Uterus (tissue), 4 donors: Measurements from ENCODE around the gene TMCO4. TPM values are rescaled to one million over a fixed set of nuclear protein-coding genes. Genes with fewer than 3 reads are reported as not detected.

Experiments used
- DNase-seq, 2 donors: peaks; one replicate each; pipeline ENCODE4 v3.0.0-alpha.2; 2019 to 2020
- H3K27ac ChIP-seq, 2 donors: fragments of 200-600 bp; sonication (generic); 1 replicate in 1 of 2; 2 replicates in 1 of 2; pipeline ENCODE4 v1.5.1; 2016 to 2018
- H3K27me3 ChIP-seq, 2 donors: fragments of 200-600 bp; sonication (generic); one replicate each; pipeline ENCODE4 v1.5.1; 2018 to 2019; ENCODE audit warnings: control low read depth in 1 of 2
- H3K36me3 ChIP-seq, 2 donors: fragments of 200-600 bp; sonication (generic); one replicate each; pipeline ENCODE4 v1.5.1; 2019; ENCODE audit warnings: control low read depth in 1 of 2
- H3K4me1 ChIP-seq, 2 donors: fragments of 200-600 bp; sonication (generic); one replicate each; pipeline ENCODE4 v1.5.1; 2018 to 2019; ENCODE audit warnings: control low read depth in 1 of 2
- H3K4me3 ChIP-seq, 2 donors: fragments of 200-600 bp; sonication (generic); 1 replicate in 1 of 2; 2 replicates in 1 of 2; pipeline ENCODE4 v1.5.1; 2018 to 2019; ENCODE audit warnings: mild to moderate bottlenecking in 1 of 2
- H3K9me3 ChIP-seq, 2 donors: fragments of 200-600 bp; sonication (generic); one replicate each; pipeline ENCODE4 v1.5.1; 2019; ENCODE audit warnings: control low read depth in 1 of 2
- POLR2A ChIP-seq, 2 donors: fragments of 450-650 bp; IDR thresholded peaks; one replicate each; pipeline ENCODE4 v1.6.1; 2016; ENCODE audit warnings: antibody characterized with exemption in 2 of 2, mild to moderate bottlenecking in 1 of 2, moderate library complexity in 1 of 2
- intact Hi-C: fragments of 100-400 bp; cut with DNase I; formaldehyde crosslinking; loops from one replicate; pipeline ENCODE4 v1.15.1; 2023; ENCODE audit warnings: low total_unique reads
- total RNA-seq, 4 donors: library from RNA; depleted of rRNA in 3 of 4; stranded (reverse); fragments of >200 nt in 3 of 4; gene quantifications; one replicate each; pipeline versions ENCODE4 v1.1.0 to v1.2.4, GENCODE V29; 2014 to 2023
- TF ChIP-seq, protein P1 (sequence below), 4 experiments: fragments of 200-600 bp in 2 of 4; fragments of 450-650 bp in 2 of 4; sonication (generic) in 2 of 4; IDR thresholded peaks; one replicate each; pipeline ENCODE4 v1.5.1; 2016 to 2019; ENCODE audit warnings: antibody characterized with exemption in 4 of 4, mild to moderate bottlenecking in 2 of 4, moderate library complexity in 1 of 4
- donor health status: DM: yes; HTN: yes; CAD: no.

The TMCO4 gene
- total RNA-seq, 4 donors from 2014 or later, result 11.8 to 41.2 (median 21.8) TPM

DNA sequence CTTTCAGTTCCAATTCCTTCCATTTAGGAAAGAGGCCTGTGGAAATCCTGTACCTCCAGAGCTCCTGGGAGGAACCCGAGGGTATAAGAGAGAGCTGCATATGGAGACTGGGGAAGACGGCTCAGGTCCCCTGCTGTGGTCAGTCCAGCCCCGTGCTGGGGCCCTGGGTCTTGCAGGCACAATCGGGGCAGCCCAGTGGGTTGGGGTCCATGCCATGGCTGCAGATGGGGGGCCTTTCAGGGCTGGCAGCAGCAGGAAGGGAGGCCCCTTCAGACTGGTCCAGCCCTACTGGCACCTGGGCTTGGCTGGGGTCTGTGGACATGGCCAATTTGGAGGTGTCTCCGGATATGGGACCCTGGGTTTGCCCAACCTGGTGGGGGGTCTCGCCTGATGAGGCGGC, 116.8 kb downstream of the TMCO4 start:
- Histone ChIP-seq H3K4me3 (no peak overlapping the region), H3K27ac (no peak overlapping the region), H3K9me3 (no peaks in the 10 kb centered on the region), H3K4me1 (no peaks in the 10 kb centered on the region), H3K27me3 (no peaks in the 10 kb centered on the region), H3K36me3 (no peaks in the 10 kb centered on the region)
- no peak for TF ChIP-seq POLR2A (IDR thresholded peaks at IDR 0.05)
- TF ChIP-seq, protein P1, sequence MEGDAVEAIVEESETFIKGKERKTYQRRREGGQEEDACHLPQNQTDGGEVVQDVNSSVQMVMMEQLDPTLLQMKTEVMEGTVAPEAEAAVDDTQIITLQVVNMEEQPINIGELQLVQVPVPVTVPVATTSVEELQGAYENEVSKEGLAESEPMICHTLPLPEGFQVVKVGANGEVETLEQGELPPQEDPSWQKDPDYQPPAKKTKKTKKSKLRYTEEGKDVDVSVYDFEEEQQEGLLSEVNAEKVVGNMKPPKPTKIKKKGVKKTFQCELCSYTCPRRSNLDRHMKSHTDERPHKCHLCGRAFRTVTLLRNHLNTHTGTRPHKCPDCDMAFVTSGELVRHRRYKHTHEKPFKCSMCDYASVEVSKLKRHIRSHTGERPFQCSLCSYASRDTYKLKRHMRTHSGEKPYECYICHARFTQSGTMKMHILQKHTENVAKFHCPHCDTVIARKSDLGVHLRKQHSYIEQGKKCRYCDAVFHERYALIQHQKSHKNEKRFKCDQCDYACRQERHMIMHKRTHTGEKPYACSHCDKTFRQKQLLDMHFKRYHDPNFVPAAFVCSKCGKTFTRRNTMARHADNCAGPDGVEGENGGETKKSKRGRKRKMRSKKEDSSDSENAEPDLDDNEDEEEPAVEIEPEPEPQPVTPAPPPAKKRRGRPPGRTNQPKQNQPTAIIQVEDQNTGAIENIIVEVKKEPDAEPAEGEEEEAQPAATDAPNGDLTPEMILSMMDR (IDR thresholded peaks at IDR 0.05), result no peak
- intact Hi-C loops, result no loop called here
- DNase-seq, result no peak

DNA sequence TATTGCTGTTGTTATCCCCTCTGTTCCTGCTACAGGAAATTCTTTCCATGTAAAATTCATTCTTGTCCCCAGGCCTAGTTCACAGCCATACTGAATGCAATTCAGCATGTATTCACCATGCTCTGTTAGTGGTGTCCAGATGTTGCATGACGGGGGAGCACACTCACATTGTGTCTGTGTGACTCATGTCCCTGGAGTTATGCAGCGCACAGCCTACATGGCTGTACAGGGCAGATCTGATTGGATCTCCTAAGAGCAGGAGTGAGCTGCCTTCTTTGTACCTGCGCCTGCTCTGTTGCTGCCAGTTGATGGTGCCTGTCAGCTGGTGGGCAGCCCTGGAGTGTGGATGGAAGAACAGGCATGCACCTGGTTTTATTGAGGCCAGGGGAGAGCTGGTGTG, 117.5 kb downstream of the TMCO4 start:
- no peak overlapping the region for H3K4me3 ChIP-seq
- no peak for TF ChIP-seq POLR2A (IDR thresholded peaks at IDR 0.05)
- TF ChIP-seq, protein P1 (IDR thresholded peaks at IDR 0.05), result no peak
- H3K36me3 ChIP-seq, result no peaks in the 10 kb centered on the region
- intact Hi-C loops, result no loop called here
- no peaks in the 10 kb centered on the region for H3K9me3 ChIP-seq
- no peaks in the 10 kb centered on the region for H3K4me1 ChIP-seq
- no peaks in the 10 kb centered on the region for H3K27me3 ChIP-seq
- no peak overlapping the region for H3K27ac ChIP-seq
- no peak for DNase-seq

DNA sequence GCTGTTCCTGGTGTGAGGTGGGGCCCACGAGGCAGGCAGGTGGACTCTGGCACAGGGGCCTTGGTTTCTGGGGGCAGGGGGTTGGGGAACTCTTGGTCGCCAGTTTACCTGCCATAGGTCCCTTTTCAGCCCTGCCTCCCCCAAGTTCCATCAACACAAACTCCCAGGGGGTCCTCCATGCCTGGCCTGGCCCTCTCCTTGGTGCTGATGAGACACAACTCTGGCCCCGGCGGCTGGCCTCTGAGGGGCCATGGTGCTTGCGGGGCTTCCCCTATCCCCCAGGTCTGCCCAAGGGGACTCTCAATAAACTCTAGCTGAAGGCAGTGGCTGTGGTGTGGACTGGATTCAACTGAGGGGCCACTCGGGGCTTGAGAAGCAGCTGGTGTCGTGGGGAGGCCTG, 119.1 kb downstream of the TMCO4 start:
- no peak for DNase-seq
- Histone ChIP-seq H3K4me1 (no peaks in the 10 kb centered on the region), H3K4me3 (no peak overlapping the region), H3K27ac (no peak overlapping the region), H3K9me3 (no peaks in the 10 kb centered on the region), H3K27me3 (no peaks in the 10 kb centered on the region), H3K36me3 (no peaks in the 10 kb centered on the region)
- TF ChIP-seq, protein P1 (IDR thresholded peaks at IDR 0.05), result no peak
- no peak for TF ChIP-seq POLR2A (IDR thresholded peaks at IDR 0.05)
- intact Hi-C loops, result no loop called here

DNA sequence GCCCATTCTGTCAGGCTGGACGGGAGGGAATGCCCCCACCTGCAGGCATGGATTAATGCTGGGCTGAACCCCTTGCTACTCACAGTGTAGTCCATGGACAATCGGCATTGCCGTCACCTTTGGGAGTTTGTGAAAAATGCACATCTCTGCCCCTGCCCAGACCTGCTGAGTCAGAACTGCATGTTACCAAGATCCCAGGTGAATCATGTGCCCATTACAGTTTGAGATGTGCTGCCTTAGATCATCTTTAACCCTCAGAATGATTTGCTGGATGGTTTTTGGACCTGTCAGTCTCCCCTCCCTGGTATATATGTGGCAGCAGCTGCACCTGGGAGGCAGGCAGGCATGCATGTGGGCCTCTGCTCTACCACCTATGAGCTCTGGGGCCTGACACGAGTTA, 120.0 kb downstream of the TMCO4 start:
- H3K27me3 ChIP-seq, result no peaks in the 10 kb centered on the region
- DNase-seq, result no peak
- TF ChIP-seq, protein P1 (IDR thresholded peaks at IDR 0.05), result no peak
- TF ChIP-seq POLR2A (IDR thresholded peaks at IDR 0.05), result no peak
- intact Hi-C loops, result no loop called here
- H3K36me3 ChIP-seq, result no peaks in the 10 kb centered on the region
- no peaks in the 10 kb centered on the region for H3K4me1 ChIP-seq
- H3K9me3 ChIP-seq, result no peaks in the 10 kb centered on the region
- no peak overlapping the region for H3K27ac ChIP-seq
- H3K4me3 ChIP-seq, result no peak overlapping the region

DNA sequence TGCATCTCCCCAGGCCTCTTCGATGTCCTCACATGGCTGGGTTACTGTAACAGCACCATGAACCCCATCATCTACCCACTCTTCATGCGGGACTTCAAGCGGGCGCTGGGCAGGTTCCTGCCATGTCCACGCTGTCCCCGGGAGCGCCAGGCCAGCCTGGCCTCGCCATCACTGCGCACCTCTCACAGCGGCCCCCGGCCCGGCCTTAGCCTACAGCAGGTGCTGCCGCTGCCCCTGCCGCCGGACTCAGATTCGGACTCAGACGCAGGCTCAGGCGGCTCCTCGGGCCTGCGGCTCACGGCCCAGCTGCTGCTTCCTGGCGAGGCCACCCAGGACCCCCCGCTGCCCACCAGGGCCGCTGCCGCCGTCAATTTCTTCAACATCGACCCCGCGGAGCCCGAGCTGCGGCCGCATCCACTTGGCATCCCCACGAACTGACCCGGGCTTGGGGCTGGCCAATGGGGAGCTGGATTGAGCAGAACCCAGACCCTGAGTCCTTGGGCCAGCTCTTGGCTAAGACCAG, 120.7 kb downstream of the TMCO4 start:
- intact Hi-C loops, result no loop called here
- no peak overlapping the region for H3K4me3 ChIP-seq
- H3K27me3 ChIP-seq, result no peaks in the 10 kb centered on the region
- H3K36me3 ChIP-seq, result no peaks in the 10 kb centered on the region
- DNase-seq, result no peak
- no peaks in the 10 kb centered on the region for H3K9me3 ChIP-seq
- no peak overlapping the region for H3K27ac ChIP-seq
- TF ChIP-seq, protein P1 (IDR thresholded peaks at IDR 0.05), result no peak
- no peak for TF ChIP-seq POLR2A (IDR thresholded peaks at IDR 0.05)
- H3K4me1 ChIP-seq, result no peaks in the 10 kb centered on the region
